Mucosa of gallbladder (tissue), 1 donor: ENCODE results near the gene FAM171A2. TPM values are rescaled to one million over a fixed set of nuclear protein-coding genes. Genes with fewer than 3 reads are reported as not detected.
"Not testable (repeated sequence)": the region's sequence is repeated elsewhere in the genome, so short reads cannot be mapped to it uniquely, and the experiment has no call there.

Experiments
- DNase-seq: peaks from one replicate; pipeline ENCODE4 v3.0.0-alpha.2; 2020; ENCODE audit warnings: low spot score
- total RNA-seq: library from RNA; stranded (reverse); gene quantifications from one replicate; pipeline ENCODE4 v1.2.1, GENCODE V29; 2021
- donor health status: DM: no; HTN: no; CAD: no.

FAM171A2 gene
- 4.0 TPM for total RNA-seq

GRCh38 chr17:44363613-44364159, at the start of gene FAM171A2:
FAM171A2 (minus strand) TSS chr17:44363853; CDS start chr17:44363714, 139 bp downstream.
- no peak for DNase-seq

GRCh38 chr17:44409309-44410028, 45.8 kb upstream of the FAM171A2 start:
- no peak for DNase-seq

DNA sequence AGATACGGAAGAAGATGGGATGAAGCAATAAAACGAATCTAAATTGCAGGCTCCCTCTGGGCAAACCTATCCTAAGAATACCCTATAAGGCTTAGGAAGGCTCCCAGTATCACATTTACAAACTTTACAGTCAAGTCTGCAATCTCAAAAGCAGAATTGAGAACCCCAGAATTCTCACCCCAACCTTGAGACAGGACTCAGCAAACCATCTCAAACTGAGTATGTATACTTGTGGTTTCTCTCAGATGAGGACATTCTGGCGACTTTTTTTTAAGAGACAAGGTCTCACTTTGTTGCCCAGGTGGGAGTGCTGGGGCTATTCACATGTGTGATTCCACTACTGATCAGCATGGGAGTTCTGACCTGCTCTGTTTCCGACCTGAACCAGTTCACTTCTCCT, 45.1 kb upstream of the FAM171A2 start:
- no peak for DNase-seq

GRCh38 chr17:44402564-44403172, 39.0 kb upstream of the FAM171A2 start:
- DNase-seq = no peak

DNA sequence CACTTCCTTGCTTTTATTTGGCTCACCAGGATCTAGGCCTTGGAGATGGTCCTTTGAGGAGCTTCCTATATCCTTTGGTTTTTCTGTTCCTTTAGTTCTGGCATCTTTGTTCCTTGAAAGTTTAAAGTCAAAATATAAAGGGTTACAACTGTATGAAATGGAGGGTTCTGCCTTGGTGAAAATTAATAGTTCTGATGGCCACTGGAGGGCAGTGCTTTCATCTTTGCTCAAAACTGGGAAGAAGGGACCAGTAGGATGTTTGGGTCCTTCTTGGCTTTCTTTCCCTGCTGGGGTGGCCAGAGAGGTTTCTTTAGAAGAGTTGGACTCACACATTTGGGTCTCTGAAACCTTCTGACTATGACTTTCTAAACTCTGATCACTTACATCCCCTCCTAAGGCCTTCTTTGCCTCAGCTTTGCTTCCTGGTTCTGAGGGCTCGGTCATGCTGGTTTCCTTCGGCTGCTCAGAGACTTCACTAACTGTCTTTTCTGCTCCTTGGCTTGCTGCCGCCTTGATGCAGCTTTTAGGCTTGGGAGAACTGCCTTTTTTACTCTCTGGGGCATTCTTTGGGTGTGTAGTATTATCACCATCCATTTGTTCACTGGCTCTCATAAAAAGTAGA, 36.7 kb upstream of the FAM171A2 start:
- no peak for DNase-seq

- no peak for DNase-seq
These were observed 35.3 kb upstream of the FAM171A2 start for GRCh38 chr17:44398692-44399691.

DNA sequence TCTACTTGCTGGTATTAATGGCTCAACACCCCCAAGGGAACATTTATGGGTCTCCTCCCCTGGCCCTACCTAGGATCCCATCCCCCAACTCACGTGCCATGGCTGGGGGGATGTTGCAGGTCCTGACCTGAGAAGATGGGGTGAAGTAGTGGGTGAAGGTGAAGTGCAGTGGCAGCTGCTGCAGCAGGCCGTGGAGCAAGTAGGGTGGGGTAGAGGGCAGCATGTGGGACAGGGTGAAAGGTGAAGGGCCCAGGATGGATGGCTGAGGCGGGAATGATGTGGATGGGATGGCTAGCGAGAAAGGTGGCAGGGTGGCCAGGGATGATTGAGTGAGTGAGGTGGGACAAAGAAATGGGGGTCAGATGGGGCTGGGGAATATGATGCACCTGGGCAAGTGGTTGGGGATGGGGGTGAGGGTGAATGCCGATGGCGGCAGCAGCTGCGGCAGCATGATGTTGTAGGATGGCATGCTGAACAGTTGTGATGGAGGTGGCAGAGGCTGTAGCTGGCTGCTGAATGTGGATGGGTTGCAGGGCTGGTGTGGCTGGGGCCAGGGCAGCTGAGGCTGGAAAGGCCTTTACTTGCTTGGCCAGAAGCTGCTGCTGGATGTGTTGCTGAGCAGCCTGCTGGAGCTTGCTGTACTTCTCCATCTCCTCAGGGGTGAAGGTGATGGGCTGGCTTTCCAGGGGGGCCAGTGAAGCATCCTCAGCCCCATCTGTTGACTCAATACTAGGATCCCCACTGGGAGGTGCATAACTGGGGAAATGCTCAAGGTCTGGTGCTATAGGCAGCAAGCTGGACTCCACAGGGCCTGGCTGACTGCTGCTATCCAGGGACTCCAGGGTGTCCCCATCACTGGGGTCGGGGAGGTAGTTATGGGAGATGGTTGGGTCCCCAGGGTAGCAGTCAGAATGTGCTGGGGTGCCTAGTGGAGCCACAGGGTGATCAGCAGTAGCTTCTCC, 34.1 kb upstream of the FAM171A2 start:
- no peak for DNase-seq

DNA sequence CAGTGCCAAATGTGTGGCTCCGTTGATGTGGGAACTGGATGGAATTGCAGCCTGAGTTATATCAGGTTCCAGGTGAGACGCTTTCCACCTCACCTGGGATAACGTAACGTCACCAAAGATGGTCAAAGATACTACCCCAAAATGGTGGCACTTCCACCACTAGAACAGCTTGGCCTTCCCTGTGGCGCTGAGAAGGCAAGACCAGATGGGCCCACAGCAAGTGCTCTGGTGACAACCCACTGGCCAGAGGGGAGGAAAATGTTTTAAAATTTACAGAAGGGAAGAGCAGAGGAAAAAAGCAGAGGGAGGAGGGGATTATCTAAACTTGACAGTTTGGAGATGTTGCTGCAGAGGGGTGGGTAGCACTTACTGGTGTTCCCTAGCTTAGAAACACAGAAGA, 33.3 kb upstream of the FAM171A2 start:
- DNase-seq = no peak

DNA sequence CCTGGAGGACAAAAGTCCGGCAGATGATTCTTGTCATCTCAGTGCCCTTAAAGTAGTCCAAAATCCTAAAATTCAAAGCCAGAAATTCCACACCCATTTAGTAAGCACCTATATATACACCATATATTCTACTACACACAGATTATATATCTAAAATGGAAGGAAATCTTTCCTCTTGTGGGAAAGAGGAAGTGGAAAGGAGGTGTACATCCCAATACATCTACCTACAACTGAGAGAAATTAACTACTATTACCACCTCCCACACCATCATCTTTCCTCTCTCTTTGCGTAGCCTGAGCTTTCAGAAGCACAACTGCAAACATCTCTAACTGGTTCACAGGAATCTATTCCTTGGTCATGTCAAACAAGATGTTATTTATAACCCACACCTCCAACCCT, 31.2 kb upstream of the FAM171A2 start:
- DNase-seq = no peak

GRCh38 chr17:44394112-44394511, 30.5 kb upstream of the FAM171A2 start:
- DNase-seq = not testable (repeated sequence)

DNA sequence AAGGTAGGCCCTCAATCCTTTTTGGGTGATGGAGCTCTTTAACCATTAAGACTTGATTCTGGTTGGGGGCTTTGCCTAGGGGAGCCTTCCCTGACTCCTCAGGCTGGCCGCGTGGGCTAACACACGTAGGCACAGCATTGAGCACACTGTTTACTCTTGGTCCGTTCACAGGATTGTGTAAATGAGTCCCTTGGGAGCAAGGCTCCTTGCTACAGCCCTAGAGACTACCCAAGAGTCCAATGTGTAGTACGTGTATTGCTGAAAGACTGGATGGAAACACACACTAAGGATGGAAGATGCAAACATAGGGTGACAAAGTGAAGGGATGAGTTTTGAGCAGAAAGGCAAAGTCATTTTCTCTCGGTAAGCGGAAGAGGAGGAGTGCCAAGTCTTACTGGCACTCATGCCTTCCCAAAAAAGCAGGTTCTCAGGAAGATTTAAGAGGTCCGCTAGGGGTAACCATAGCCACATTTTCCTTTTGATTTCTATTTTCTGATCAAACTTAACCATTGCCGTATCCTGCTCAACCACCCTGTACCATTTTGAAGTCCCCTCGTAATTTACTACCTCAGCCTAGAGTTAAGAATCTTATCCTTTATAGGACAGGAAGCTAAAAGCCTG, 26.7 kb upstream of the FAM171A2 start:
- DNase-seq = no peak

GRCh38 chr17:44389723-44390202, 26.1 kb upstream of the FAM171A2 start:
- no peak for DNase-seq

GRCh38 chr17:44389281-44389680, 25.6 kb upstream of the FAM171A2 start, which contains the start of gene ITGA2B:
ITGA2B (minus strand) TSS chr17:44389649; CDS start chr17:44389473, 176 bp downstream.
- no peak for DNase-seq

GRCh38 chr17:44387804-44388203, 24.2 kb upstream of the FAM171A2 start:
- no peak for DNase-seq

- no peak for DNase-seq
These were observed 22.5 kb upstream of the FAM171A2 start for GRCh38 chr17:44386182-44386525.

GRCh38 chr17:44385287-44386181, 21.9 kb upstream of the FAM171A2 start:
- peak; percentile 79 for DNase-seq

DNA sequence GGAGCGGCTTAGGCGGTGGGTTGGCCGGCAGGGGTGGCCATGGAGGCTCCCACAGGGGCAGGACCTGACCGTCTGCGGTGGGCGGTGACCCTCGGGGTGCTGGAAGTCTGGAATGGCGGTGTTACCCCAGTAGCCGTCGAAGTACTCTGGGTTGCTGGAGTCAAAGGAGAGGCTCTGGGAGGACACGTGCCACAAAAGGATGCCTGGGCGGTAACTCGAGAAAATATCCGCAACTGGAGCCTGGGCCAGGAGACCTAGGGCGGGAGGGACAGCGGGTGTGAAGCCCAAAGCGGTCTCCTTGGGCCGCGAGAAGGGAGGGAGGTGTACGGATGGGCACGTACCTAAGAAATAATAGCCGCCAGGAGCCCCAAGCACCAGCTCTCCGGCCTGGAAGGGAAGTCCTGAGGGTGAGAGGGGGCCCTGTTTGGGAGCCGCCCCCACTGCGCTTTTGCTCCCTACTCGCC, 21.2 kb upstream of the FAM171A2 start:
- no peak for DNase-seq

DNA sequence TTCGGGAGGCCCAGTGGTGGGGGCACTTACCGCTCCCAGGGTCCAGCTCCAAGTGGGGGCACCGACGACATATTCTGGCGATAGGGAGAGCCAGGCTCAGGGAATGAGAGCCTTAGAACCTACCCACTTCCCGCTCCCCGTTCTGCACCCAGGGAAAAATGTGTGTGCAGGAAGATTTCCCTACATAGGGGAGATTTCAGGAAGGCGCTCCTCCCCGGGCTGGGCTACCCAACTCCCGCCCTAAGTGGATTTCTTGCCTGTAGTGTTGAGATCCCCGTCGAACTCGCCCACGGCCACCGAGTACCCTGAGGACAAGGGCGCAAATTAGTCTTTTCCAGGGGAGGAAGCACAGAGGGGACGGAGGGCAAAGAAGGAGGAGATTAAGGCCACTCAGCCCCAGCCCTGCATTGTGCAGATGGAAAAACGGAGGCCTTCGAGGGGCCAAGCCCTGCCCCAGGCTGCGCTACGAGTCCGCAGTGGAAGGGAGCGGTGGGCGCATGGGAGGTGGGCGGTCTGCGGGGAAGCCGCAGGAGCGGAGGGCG, 20.7 kb upstream of the FAM171A2 start:
- no peak for DNase-seq
